Subcutaneous preadipocyte (primary cell): ENCODE data around the gene NPAP1. TPM values are rescaled to one million over a fixed set of nuclear protein-coding genes. Genes with fewer than 3 reads are reported as not detected.

ENCODE experiments used
- total RNA-seq: library from RNA; depleted of rRNA; stranded (reverse); fragments of >200 nt; gene quantifications from 2 replicates; pipeline ENCODE4 v1.2.3, GENCODE V29; 2012

The NPAP1 gene
- total RNA-seq = not detected in 2 replicates

GRCh38 chr15:24675332-24676144, at the start of gene NPAP1:
Gene NPAP1 (plus strand): TSS chr15:24675775. CDS start chr15:24675868, 93 bp downstream.

